Activated CD8-positive, alpha-beta T cell treated with anti-CD3 and anti-CD28 coated beads for 36 hours (primary cell): ENCODE measurements around the gene POU3F1. TPM values are rescaled to one million over a fixed set of nuclear protein-coding genes. Genes with fewer than 3 reads are reported as not detected.

ENCODE experiments used
- ATAC-seq: fragments of 200-7000 bp; cut with Tn5 transposase; one replicate; pipeline ENCODE4 v1.10.0; 2021; ENCODE audit warnings: mild to moderate bottlenecking, moderate library complexity
- CTCF ChIA-PET: fragments of 350-600 bp; sonication (Branson Sonifier 250); formaldehyde crosslinking; loops from one replicate; lab custom pipeline; 2021; ENCODE audit warnings: antibody characterized with exemption; lab: Charles Lee
- POLR2A ChIA-PET: fragments of 350-600 bp; sonication (Branson Sonifier 250); formaldehyde crosslinking; loops from one replicate; lab custom pipeline; 2021; ENCODE audit warnings: antibody characterized with exemption; lab: Charles Lee
- DNase-seq: peaks from one replicate; pipeline ENCODE4 v3.0.0-alpha.2; 2020
- H3K27ac Mint-ChIP-seq: one replicate; pipeline ENCODE4 v1.8.0; 2021; ENCODE audit warnings: mild to moderate bottlenecking, mixed read lengths
- H3K27me3 Mint-ChIP-seq: one replicate; pipeline ENCODE4 v1.8.0; 2021; ENCODE audit warnings: mixed read lengths
- H3K36me3 Mint-ChIP-seq: one replicate; pipeline ENCODE4 v1.8.0; 2021; ENCODE audit warnings: low read depth, mixed read lengths
- H3K4me1 Mint-ChIP-seq: one replicate; pipeline ENCODE4 v1.8.0; 2021; ENCODE audit warnings: low read depth, mixed read lengths
- H3K4me3 Mint-ChIP-seq: one replicate; pipeline ENCODE4 v1.8.0; 2021; ENCODE audit warnings: mild to moderate bottlenecking, moderate library complexity, mixed read lengths
- H3K9me3 Mint-ChIP-seq: one replicate; pipeline ENCODE4 v1.8.0; 2021; ENCODE audit warnings: mixed read lengths
- CTCF ChIP-seq: fragments of 200-600 bp; IDR thresholded peaks from one replicate; pipeline ENCODE4 v1.8.0; 2022; ENCODE audit warnings: antibody characterized with exemption, mild to moderate bottlenecking
- intact Hi-C: fragments of 100-400 bp; cut with micrococcal nuclease; formaldehyde crosslinking; loops from one replicate; pipeline ENCODE4 v1.10.0; 2022
- microRNA-seq: library from miRNA; unstranded; fragments of <30 nt; microRNA quantifications from one replicate; pipeline ENCODE4 v1.2.0, GENCODE V29; 2022; ENCODE audit warnings: borderline microRNAs expressed, borderline replicate concordance
- total RNA-seq, 2 experiments: library from RNA; stranded (reverse); gene quantifications; one replicate each; pipeline ENCODE4 v1.2.3, GENCODE V29; 2021

Gene POU3F1
- total RNA-seq, 2 experiments from 2014 or later = 0.16 TPM; not detected in 1

GRCh38 chr1:37994886-37995566, 51.6 kb downstream of the POU3F1 start:
- no peaks in the 10 kb centered on the region for H3K9me3 Mint-ChIP-seq
- H3K36me3 Mint-ChIP-seq = peaks cover 35% of the 10 kb centered on the region
- intact Hi-C loops = no loop called here
- H3K27me3 Mint-ChIP-seq = no peaks in the 10 kb centered on the region
- DNase-seq (peak; percentile 41), ATAC-seq (no peak)
- TF ChIP-seq CTCF = no peak
- CTCF ChIA-PET = interaction anchor here (1.5 to 8.2 kb wide), 3 partner anchors 17 to 73 kb away, joined by 3 to 99 read pairs (median 4); partner anchors contain the start of gene UTP11
- H3K4me1 Mint-ChIP-seq = peaks cover 41% of the 10 kb centered on the region
- POLR2A ChIA-PET = interaction anchor here (1.3 to 14.5 kb wide), 2 partner anchors 16 to 33 kb away, joined by 3 to 114 read pairs; partner anchors contain the start of gene UTP11
- peak overlapping the region; percentile 70 for H3K4me3 Mint-ChIP-seq
- H3K27ac Mint-ChIP-seq = peak overlapping the region; percentile 94

Small RNAs within 50 kb of the gene (microRNA-seq; reads per million reads assigned to microRNA genes)
- 0.91 reads per million for gene MIR3659

Other genes starting within 250 kb of the POU3F1 start
- gene C1orf122, start 239.0 kb downstream of the POU3F1 start, total RNA-seq = 10 to 100 TPM; 17.4 to 17.9 TPM
- gene YRDC, start 238.6 kb downstream of the POU3F1 start, total RNA-seq = 10 to 100 TPM; 36.2 to 37.1 TPM
- gene MTF1, start 187.2 kb downstream of the POU3F1 start, total RNA-seq = 10 to 100 TPM; 17.7 to 21.3 TPM
- 10 to 100 TPM; 27.7 to 29.1 TPM for gene INPP5B, start 99.7 kb downstream of the POU3F1 start, total RNA-seq
- 10 to 100 TPM; 94.9 to 96.7 TPM for gene SF3A3, start 56.8 kb downstream of the POU3F1 start, total RNA-seq
- gene FHL3, start 41.3 kb downstream of the POU3F1 start, total RNA-seq = 10 to 100 TPM; 26.6 to 26.7 TPM
- gene UTP11, start 34.1 kb downstream of the POU3F1 start, total RNA-seq = 10 to 100 TPM; 58.1 to 60.6 TPM